ENCODE data around the gene ORC3.
A peak's percentile ranks its signal among the peaks of the same experiment; 100 is the strongest.

Gene ORC3

GRCh38 chr6:87654875-87655454 lies 65.0 kb downstream of the ORC3 start:
- no peak for DNase-seq (ENCODE audit: low read depth)
- no peak overlapping the region for H3K4me3 ChIP-seq (replicated peaks; ENCODE audit: low read depth, low read length)
- TF ChIP-seq CTCF (IDR thresholded peaks at IDR 0.05; ENCODE audit: low read length, missing control alignments) = no peak

GRCh38 chr6:87655824-87656223 lies 65.9 kb downstream of the ORC3 start:
- no peak for TF ChIP-seq CTCF (IDR thresholded peaks at IDR 0.05; ENCODE audit: low read length, missing control alignments)
- no peak overlapping the region for H3K4me3 ChIP-seq (replicated peaks; ENCODE audit: low read depth, low read length)
- no peak for DNase-seq (ENCODE audit: low read depth)

- TF ChIP-seq CTCF (IDR thresholded peaks at IDR 0.05; ENCODE audit: low read length, missing control alignments) = no peak
- no peak for DNase-seq (ENCODE audit: low read depth)
These were observed 66.9 kb downstream of the ORC3 start for GRCh38 chr6:87656857-87657256.

GRCh38 chr6:87658516-87658915 lies 68.6 kb downstream of the ORC3 start:
- DNase-seq (ENCODE audit: low read depth) = peak; percentile 36
- H3K4me3 ChIP-seq (replicated peaks; ENCODE audit: low read depth, low read length) = no peak overlapping the region
- TF ChIP-seq CTCF (IDR thresholded peaks at IDR 0.05; ENCODE audit: low read length, missing control alignments) = no peak

More at GRCh38 chr6:87656857-87657256, 66.9 kb downstream of the ORC3 start:
- H3K4me3 ChIP-seq (replicated peaks; ENCODE audit: low read depth, low read length) = no peak overlapping the region

GRCh38 chr6:87660226-87660911 lies 70.4 kb downstream of the ORC3 start:
- no peak overlapping the region for H3K4me3 ChIP-seq (replicated peaks; ENCODE audit: low read depth, low read length)
- DNase-seq (ENCODE audit: low read depth) = peak; percentile 38
- no peak for TF ChIP-seq CTCF (IDR thresholded peaks at IDR 0.05; ENCODE audit: low read length, missing control alignments)

GRCh38 chr6:87661016-87661415 lies 71.1 kb downstream of the ORC3 start:
- no peak overlapping the region for H3K4me3 ChIP-seq (replicated peaks; ENCODE audit: low read depth, low read length)
- DNase-seq (ENCODE audit: low read depth) = peak; percentile 32
- no peak for TF ChIP-seq CTCF (IDR thresholded peaks at IDR 0.05; ENCODE audit: low read length, missing control alignments)

- H3K4me3 ChIP-seq (replicated peaks; ENCODE audit: low read depth, low read length) = no peak overlapping the region
- TF ChIP-seq CTCF (IDR thresholded peaks at IDR 0.05; ENCODE audit: low read length, missing control alignments) = no peak
- DNase-seq (ENCODE audit: low read depth) = no peak
These were observed 71.6 kb downstream of the ORC3 start for GRCh38 chr6:87661503-87661902.
